Activated CD4-positive, alpha-beta memory T cell treated with anti-CD3 and anti-CD28 coated beads for 36 hours (primary cell): Measurements from ENCODE around the gene HSP90AB1. TPM values are rescaled to one million over a fixed set of nuclear protein-coding genes. Genes with fewer than 3 reads are reported as not detected.
A peak's percentile ranks its signal among the peaks of the same experiment; 100 is the strongest.

ENCODE experiments used
- CTCF ChIA-PET: fragments of 350-600 bp; sonication (Branson Sonifier 250); formaldehyde crosslinking; loops from one replicate; lab custom pipeline; 2021; ENCODE audit warnings: antibody characterized with exemption, inconsistent platforms; lab: Charles Lee
- POLR2A ChIA-PET: fragments of 350-600 bp; sonication (Branson Sonifier 250); formaldehyde crosslinking; loops from one replicate; lab custom pipeline; 2021; ENCODE audit warnings: antibody characterized with exemption; lab: Charles Lee
- DNase-seq: peaks from one replicate; pipeline ENCODE4 v3.0.0-alpha.2; 2020
- H3K27ac Mint-ChIP-seq: one replicate; pipeline ENCODE4 v1.8.0; 2021; ENCODE audit warnings: mixed read lengths
- H3K27me3 Mint-ChIP-seq: one replicate; pipeline ENCODE4 v1.8.0; 2021; ENCODE audit warnings: mixed read lengths
- H3K36me3 Mint-ChIP-seq: one replicate; pipeline ENCODE4 v1.8.0; 2021; ENCODE audit warnings: mixed read lengths
- H3K4me1 Mint-ChIP-seq: one replicate; pipeline ENCODE4 v1.8.0; 2021; ENCODE audit warnings: low read depth, mixed read lengths
- H3K4me3 Mint-ChIP-seq: one replicate; pipeline ENCODE4 v1.8.0; 2021; ENCODE audit warnings: mild to moderate bottlenecking, mixed read lengths
- H3K9me3 Mint-ChIP-seq: one replicate; pipeline ENCODE4 v1.8.0; 2021; ENCODE audit warnings: mixed read lengths
- intact Hi-C: fragments of 100-400 bp; cut with micrococcal nuclease; formaldehyde crosslinking; loops from one replicate; pipeline ENCODE4 v1.15.1; 2023
- total RNA-seq, 2 experiments: library from RNA; stranded (reverse); gene quantifications; one replicate each; pipeline ENCODE4 v1.2.3, GENCODE V29; 2021

The HSP90AB1 gene
- total RNA-seq, 2 experiments from 2014 or later = 1,671 to 1,695 TPM

DNA sequence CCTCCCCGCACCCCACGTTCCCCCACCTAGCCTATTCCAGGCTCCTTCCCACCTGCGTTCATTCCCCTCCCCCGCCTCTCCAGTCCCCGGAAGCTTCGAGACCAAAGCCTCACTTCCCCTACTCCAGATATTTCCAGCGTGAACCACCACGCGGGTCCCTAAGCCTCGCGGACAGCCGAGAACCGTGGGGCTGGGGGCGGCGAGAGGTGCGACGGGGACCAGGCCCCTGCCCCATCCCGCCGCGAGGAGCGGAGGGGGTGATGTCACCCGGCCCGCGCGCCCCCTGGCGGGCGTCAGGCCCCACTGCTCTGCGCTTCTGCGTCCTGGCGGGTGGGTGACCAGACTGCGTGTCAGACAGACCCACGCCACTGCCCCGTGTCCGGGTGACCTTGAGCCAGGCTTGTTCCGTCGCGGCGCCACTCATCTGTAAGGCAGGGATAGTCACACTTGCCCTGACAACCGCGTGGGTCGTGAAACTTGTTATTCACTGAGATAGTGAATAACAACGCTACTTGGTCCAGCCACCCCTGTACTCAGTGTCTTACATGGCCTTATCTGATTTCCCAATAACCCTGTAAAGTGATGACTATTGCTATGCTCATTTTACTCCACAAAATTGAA, 9.0 kb upstream of the HSP90AB1 start:
- H3K27me3 Mint-ChIP-seq = no peaks in the 10 kb centered on the region
- peaks cover 29% of the 10 kb centered on the region for H3K4me1 Mint-ChIP-seq

DNA sequence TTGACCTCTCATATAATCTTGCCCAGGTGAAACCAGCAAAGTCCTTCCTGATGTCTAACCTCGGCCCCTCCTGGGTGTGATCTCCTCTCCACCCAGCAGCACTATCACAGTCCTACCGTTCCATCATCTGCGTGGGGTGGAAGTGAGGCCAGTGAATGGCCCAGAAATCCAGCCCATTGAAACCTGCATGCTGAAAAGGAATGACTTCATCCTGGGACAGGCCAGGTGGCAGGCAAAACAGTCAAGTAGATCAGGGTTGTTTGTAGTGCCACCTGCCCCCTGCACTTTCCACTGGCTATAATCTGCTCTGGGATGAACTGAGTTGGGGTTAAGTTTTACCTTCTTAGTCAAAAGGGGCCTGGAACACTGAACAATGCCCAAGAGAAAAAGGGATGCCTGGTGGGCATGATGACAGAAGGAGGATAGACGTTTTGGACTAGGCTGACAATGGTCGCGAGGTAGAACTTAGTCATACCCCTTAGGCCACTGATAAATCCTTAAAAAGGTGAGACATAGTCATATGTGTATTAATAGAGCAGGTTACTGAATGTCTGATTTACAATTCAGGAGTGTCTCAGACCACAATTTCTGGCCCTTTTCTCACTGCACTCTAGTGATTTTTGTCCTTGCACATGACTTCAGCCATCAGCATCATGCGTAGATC, 8.1 kb upstream of the HSP90AB1 start:
- Mint-ChIP-seq H3K36me3 (peaks cover 6% of the 10 kb centered on the region), H3K4me3 (peak overlapping the region; percentile 24), H3K27me3 (no peaks in the 10 kb centered on the region), H3K27ac (peak overlapping the region; percentile 95), H3K9me3 (no peaks in the 10 kb centered on the region), H3K4me1 (peaks cover 29% of the 10 kb centered on the region)
- CTCF ChIA-PET = interaction anchor here (1.8 to 2.1 kb wide), 3 partner anchors 15 to 66 kb away, joined by 7 to 27 read pairs (median 13); partner anchors contain the start of genes SLC29A1 and SLC35B2
- no peak for DNase-seq
- intact Hi-C loops = loop anchor here (1.0 to 5.0 kb wide), 3 partner anchors 7 to 142 kb away; no protein-coding TSS in a partner anchor
- POLR2A ChIA-PET = interaction anchor here (0.6 to 3.0 kb wide), 3 partner anchors 9 to 169 kb away, joined by 3 to 42 read pairs (median 12); partner anchors contain the start of gene HSP90AB1

More for the DNA sequence above, 9.0 kb upstream of the HSP90AB1 start:
- POLR2A ChIA-PET = interaction anchor here (0.6 to 3.0 kb wide), 6 partner anchors 10 to 170 kb away, joined by 3 to 42 read pairs (median 4); partner anchors contain the start of gene HSP90AB1
- intact Hi-C loops = loop anchor here (1.0 to 5.0 kb wide), 5 partner anchors 8 to 141 kb away; partner anchors contain the start of gene NFKBIE
- Mint-ChIP-seq H3K9me3 (no peaks in the 10 kb centered on the region), H3K4me3 (peak overlapping the region; percentile 83), H3K27ac (peak overlapping the region; percentile 95), H3K36me3 (peaks cover 10% of the 10 kb centered on the region)
- CTCF ChIA-PET = interaction anchor here (0.6 to 2.1 kb wide), 9 partner anchors 10 to 1008 kb away, joined by 3 to 27 read pairs (median 4); partner anchors contain the start of genes AARS2, HSP90AB1, SLC29A1 and SLC35B2
- peak; percentile 87 for DNase-seq

DNA sequence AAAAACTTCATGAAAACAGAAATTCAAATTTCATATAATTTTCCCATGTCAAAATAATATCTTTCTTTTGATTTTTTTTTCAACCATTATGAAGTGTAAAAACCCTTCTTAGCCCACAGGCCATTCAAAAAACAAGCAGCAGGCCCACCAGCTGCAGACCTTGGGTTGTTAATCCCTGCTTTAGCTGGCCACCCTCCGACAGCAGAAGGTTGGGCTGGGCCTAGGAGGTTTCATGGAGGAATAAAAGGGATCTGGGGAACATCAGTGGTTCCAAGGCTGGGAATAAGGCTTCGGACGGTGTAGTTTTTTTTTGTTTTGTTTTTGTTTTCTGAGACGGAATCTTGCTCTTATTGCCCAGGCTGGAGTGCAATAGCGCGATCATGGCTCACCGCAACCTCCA, 3.6 kb upstream of the HSP90AB1 start:
- no peaks in the 10 kb centered on the region for H3K9me3 Mint-ChIP-seq
- no peak overlapping the region for H3K27ac Mint-ChIP-seq
- intact Hi-C loops = no loop called here
- no peak overlapping the region for H3K4me3 Mint-ChIP-seq
- POLR2A ChIA-PET = interaction anchor here (1.5 to 6.3 kb wide), 2 partner anchors 13 kb away, joined by 8 to 139 read pairs; partner anchors contain the start of gene SLC35B2
- H3K36me3 Mint-ChIP-seq = peaks cover 18% of the 10 kb centered on the region
- DNase-seq = no peak
- H3K4me1 Mint-ChIP-seq = peaks cover 21% of the 10 kb centered on the region
- peaks cover 4% of the 10 kb centered on the region for H3K27me3 Mint-ChIP-seq
- CTCF ChIA-PET = interaction anchor here (1.0 kb wide), 1 partner anchor 75 kb away, joined by 3 read pairs; no protein-coding TSS in a partner anchor

DNA sequence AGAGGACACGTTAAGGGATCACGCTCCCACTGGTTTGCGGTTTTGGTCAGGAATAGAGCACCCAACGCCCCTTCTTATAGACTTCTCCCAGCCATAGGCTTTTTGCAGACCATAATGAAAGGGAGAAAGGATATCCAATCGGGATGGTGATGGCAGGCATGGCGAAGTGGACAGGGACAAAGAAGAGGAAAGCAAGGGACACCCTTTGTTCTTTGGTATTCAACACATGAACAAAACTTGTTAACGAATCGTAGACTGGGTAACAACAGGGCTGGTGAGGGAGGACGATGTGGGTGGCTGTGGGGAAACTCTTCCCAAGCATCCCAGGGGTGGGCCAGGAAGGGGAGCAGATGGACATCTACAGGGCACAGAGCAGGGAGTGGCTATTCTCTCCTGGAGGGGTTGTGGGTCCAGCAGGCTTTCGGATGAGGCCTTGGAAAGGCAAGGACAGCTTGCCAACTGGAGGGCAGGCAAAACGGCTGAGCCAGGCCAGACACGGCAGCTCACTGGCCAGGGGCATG, 1.4 kb upstream of the HSP90AB1 start:
- H3K36me3 Mint-ChIP-seq = peaks cover 39% of the 10 kb centered on the region
- DNase-seq = no peak
- H3K4me3 Mint-ChIP-seq = peak overlapping the region; percentile 96
- ChIA-PET POLR2A (interaction anchor here (0.7 to 6.3 kb wide), 5 partner anchors 7 to 67 kb away, joined by 3 to 139 read pairs (median 79); partner anchors contain the start of genes AARS2, SLC29A1 and SLC35B2), CTCF (interaction anchor here (0.6 to 5.1 kb wide), 7 partner anchors 9 to 149 kb away, joined by 3 to 49 read pairs (median 4); partner anchors contain the start of gene SLC35B2)
- intact Hi-C loops = loop anchor here (5.0 kb wide), 2 partner anchors 473 to 608 kb away; partner anchors contain the start of genes MAD2L1BP and VEGFA
- peaks cover 4% of the 10 kb centered on the region for H3K27me3 Mint-ChIP-seq
- H3K27ac Mint-ChIP-seq = peak overlapping the region; percentile 99
- H3K4me1 Mint-ChIP-seq = peaks cover 32% of the 10 kb centered on the region
- H3K9me3 Mint-ChIP-seq = no peaks in the 10 kb centered on the region

DNA sequence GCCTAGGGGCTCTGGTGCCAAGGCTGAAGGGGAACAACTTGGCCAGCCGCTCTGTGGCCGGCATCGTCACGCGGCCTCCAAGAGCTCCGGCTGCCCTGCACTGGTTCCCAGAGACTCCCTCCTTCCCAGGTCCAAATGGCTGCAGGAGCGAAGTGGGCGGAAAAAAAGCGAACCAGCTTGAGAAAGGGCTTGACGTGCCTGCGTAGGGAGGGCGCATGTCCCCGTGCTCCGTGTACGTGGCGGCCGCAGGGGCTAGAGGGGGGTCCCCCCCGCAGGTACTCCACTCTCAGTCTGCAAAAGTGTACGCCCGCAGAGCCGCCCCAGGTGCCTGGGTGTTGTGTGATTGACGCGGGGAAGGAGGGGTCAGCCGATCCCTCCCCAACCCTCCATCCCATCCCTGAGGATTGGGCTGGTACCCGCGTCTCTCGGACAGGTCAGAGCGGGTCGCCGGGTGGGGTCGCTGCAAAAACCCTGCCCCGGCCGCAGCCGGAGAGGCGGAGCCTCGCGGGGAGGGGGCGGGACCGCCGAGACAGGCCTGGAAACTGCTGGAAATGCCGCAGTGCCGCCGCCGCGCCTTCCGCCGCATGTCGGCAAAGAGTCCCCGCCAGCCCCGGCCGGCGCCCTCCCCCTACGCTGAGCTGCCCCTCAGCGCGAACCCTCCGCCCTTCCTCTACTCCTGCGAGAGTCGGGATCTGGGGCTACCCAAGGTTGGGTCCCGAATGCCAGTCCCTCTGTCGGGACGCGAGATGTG, 814 bp upstream of the HSP90AB1 start:
- peak; percentile 90 for DNase-seq
- peaks cover 38% of the 10 kb centered on the region for H3K4me1 Mint-ChIP-seq
- ChIA-PET CTCF (interaction anchor here (0.5 to 5.1 kb wide), 8 partner anchors 9 to 48 kb away, joined by 3 to 49 read pairs (median 8); partner anchors contain the start of gene SLC35B2), POLR2A (interaction anchor here (0.6 to 6.3 kb wide), 17 partner anchors 8 to 476 kb away, joined by 3 to 139 read pairs (median 6); partner anchors contain the start of genes AARS2, MRPL14, SLC29A1 and SLC35B2)
- peak overlapping the region; percentile 96 for H3K4me3 Mint-ChIP-seq
- H3K27me3 Mint-ChIP-seq = peaks cover 4% of the 10 kb centered on the region
- intact Hi-C loops = loop anchor here (1.0 to 5.0 kb wide), 6 partner anchors 8 to 1355 kb away; partner anchors contain the start of genes MAD2L1BP and VEGFA
- peaks cover 45% of the 10 kb centered on the region for H3K36me3 Mint-ChIP-seq
- peak overlapping the region; percentile 99 for H3K27ac Mint-ChIP-seq
- H3K9me3 Mint-ChIP-seq = no peaks in the 10 kb centered on the region

DNA sequence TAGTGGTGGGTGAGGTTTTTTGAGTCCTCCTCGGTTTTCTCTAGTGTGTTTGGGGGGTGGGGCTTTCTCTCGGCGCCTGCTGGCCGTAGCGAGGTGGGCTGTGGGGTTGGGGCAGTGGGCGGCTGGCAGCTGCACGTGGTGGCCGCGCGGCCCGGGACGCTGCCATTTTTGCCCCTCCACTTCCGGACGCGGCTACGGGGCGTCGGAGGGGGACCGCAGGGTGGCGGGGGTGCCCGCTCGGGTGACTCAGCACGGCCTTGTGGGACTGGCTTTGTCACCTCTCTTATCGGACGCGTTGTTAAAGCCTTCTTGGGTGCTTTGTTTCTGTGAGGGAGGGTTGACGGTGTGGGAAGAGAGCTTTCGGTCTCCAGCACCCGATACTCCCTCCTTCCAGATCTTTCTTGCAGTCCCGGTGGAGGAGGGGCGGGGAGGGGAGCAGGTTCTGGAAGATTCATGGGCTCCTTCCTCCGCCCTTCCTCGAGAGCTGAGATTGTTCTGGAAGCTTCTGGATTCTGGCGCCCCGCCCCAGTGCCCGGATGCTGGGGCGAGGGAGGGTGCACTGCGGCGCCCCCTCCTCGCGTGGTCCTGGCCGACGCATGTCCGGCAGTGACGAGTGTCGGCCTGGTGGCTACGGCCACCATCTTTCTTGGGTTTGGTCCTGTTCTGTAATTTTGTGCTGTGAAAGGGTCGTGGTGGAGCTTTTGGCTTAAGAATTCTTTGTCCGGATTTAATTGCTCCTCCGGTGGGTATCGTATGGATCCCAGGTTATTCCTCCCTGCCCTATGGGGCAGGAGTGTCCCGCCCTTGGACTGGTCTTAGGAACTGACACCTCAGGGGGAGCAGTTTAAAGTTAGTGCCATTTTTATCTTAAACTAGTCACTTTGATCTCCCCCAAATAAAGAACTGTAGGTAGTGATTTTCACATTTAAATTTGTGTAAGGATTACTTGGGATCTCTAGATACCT, 719 bp downstream of the HSP90AB1 start:
- peak overlapping the region; percentile 99 for H3K27ac Mint-ChIP-seq
- CTCF ChIA-PET = interaction anchor here (1.0 to 5.1 kb wide), 6 partner anchors 9 to 65 kb away, joined by 4 to 49 read pairs (median 12); partner anchors contain the start of genes AARS2 and SLC35B2
- peaks cover 4% of the 10 kb centered on the region for H3K27me3 Mint-ChIP-seq
- POLR2A ChIA-PET = interaction anchor here (1.0 to 6.3 kb wide), 17 partner anchors 9 to 477 kb away, joined by 3 to 139 read pairs (median 6); partner anchors contain the start of genes AARS2, CDC5L, MRPL14 and SLC29A1
- peaks cover 51% of the 10 kb centered on the region for H3K4me1 Mint-ChIP-seq
- intact Hi-C loops = loop anchor here (1.0 to 5.0 kb wide), 7 partner anchors 10 to 1357 kb away; partner anchors contain the start of genes MAD2L1BP, MRPL14, NFKBIE and SLC35B2
- no peaks in the 10 kb centered on the region for H3K9me3 Mint-ChIP-seq
- peak; percentile 94 for DNase-seq
- H3K36me3 Mint-ChIP-seq = peaks cover 59% of the 10 kb centered on the region
- peak overlapping the region; percentile 96 for H3K4me3 Mint-ChIP-seq

DNA sequence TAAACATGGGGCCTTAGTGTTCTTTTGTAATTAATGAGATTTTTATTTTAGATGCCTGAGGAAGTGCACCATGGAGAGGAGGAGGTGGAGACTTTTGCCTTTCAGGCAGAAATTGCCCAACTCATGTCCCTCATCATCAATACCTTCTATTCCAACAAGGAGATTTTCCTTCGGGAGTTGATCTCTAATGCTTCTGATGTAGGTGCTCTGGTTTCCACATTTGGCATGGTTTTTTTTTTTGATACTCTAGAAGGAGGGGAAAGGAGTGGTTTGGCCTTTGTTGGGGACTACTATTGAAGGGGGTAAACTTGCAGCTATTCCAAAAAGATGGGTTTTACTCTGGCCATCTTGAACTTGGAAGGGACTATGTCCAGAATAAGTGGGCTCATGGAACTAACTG, 1.7 kb downstream of the HSP90AB1 start:
- Mint-ChIP-seq H3K9me3 (no peaks in the 10 kb centered on the region), H3K36me3 (peaks cover 69% of the 10 kb centered on the region), H3K27me3 (peaks cover 4% of the 10 kb centered on the region), H3K4me1 (peaks cover 59% of the 10 kb centered on the region), H3K4me3 (peak overlapping the region; percentile 96), H3K27ac (peak overlapping the region; percentile 99)
- ChIA-PET POLR2A (interaction anchor here (4.8 to 6.3 kb wide), 4 partner anchors 8 to 25 kb away, joined by 42 to 139 read pairs (median 86); partner anchors contain the start of genes SLC29A1 and SLC35B2), CTCF (interaction anchor here (1.1 to 5.1 kb wide), 4 partner anchors 8 to 24 kb away, joined by 3 to 49 read pairs (median 14); partner anchors contain the start of gene SLC35B2)
- no peak for DNase-seq
- intact Hi-C loops = loop anchor here (5.0 kb wide), 2 partner anchors 476 to 611 kb away; partner anchors contain the start of genes MAD2L1BP and VEGFA

DNA sequence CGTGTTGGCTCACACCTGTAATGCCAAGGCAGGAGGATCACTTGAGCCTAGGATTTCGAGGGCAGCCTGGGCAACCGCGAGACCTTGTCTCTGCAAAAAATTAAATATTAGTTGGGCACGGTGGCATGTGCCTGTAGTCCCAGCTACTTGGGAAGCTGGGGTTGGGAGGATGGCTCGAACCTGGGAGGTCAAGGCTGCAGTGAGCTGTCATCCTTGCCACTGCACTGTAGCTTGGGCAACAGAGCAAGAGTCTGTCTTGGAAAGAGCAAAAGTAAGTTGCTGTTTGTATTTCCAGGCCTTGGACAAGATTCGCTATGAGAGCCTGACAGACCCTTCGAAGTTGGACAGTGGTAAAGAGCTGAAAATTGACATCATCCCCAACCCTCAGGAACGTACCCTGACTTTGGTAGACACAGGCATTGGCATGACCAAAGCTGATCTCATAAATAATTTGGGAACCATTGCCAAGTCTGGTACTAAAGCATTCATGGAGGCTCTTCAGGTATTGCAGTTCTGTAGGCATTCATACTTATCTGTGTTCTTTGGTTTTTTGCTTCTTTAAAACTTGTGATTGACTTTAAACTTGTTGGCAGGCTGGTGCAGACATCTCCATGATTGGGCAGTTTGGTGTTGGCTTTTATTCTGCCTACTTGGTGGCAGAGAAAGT, 2.3 kb downstream of the HSP90AB1 start:
- intact Hi-C loops = loop anchor here (5.0 kb wide), 2 partner anchors 477 to 612 kb away; partner anchors contain the start of genes MAD2L1BP and VEGFA
- CTCF ChIA-PET = interaction anchor here (1.1 to 5.1 kb wide), 3 partner anchors 8 to 15 kb away, joined by 3 to 49 read pairs (median 15); partner anchors contain the start of gene SLC35B2
- peak overlapping the region; percentile 99 for H3K27ac Mint-ChIP-seq
- H3K36me3 Mint-ChIP-seq = peaks cover 73% of the 10 kb centered on the region
- no peak for DNase-seq
- peaks cover 63% of the 10 kb centered on the region for H3K4me1 Mint-ChIP-seq
- peaks cover 4% of the 10 kb centered on the region for H3K27me3 Mint-ChIP-seq
- H3K9me3 Mint-ChIP-seq = no peaks in the 10 kb centered on the region
- POLR2A ChIA-PET = interaction anchor here (4.8 to 6.3 kb wide), 4 partner anchors 8 to 26 kb away, joined by 42 to 139 read pairs (median 86); partner anchors contain the start of genes SLC29A1 and SLC35B2
- H3K4me3 Mint-ChIP-seq = peak overlapping the region; percentile 96
